Fibroblast of lung (primary cell): ENCODE measurements around the gene CPXM1. TPM values are rescaled to one million over a fixed set of nuclear protein-coding genes. Genes with fewer than 3 reads are reported as not detected.

ENCODE experiments used
- DNase-seq, 2 donors: peaks; one replicate each; pipeline versions ENCODE4 v3.0.0 to v3.0.0-alpha.2; 2010; ENCODE audit warnings: low read depth in 2 of 2
- H2AFZ ChIP-seq: 2 replicates; pipeline ENCODE4 v1.5.1; 2012; ENCODE audit warnings: low read length, control low read depth, inconsistent platforms
- H3K27ac ChIP-seq: 2 replicates; pipeline ENCODE4 v1.5.1; 2011; ENCODE audit warnings: low read length, control low read depth; ENCODE audit not compliant: insufficient read depth
- H3K27me3 ChIP-seq: 2 replicates; pipeline ENCODE4 v1.5.1; 2011; ENCODE audit warnings: mild to moderate bottlenecking, low read length; ENCODE audit not compliant: control insufficient read depth, insufficient read depth
- H3K36me3 ChIP-seq: 2 replicates; pipeline ENCODE4 v1.5.1; 2011; ENCODE audit warnings: low read length; ENCODE audit not compliant: control insufficient read depth, insufficient read depth
- H3K4me1 ChIP-seq: 2 replicates; pipeline ENCODE4 v1.5.1; 2011; ENCODE audit warnings: low read length; ENCODE audit not compliant: control insufficient read depth, insufficient read depth; ENCODE audit errors: extremely low read depth
- H3K4me2 ChIP-seq: 2 replicates; pipeline ENCODE4 v1.5.1; 2011; ENCODE audit warnings: low read length, control low read depth; ENCODE audit not compliant: insufficient read depth; ENCODE audit errors: extremely low read depth
- H3K4me3 ChIP-seq, 4 experiments: fragments of 200-600 bp in 1 of 4; sonication (generic) in 1 of 4; replicated peaks in 1 of 4; 2 replicates each; pipeline ENCODE4 v1.5.1; 2011 to 2016; ENCODE audit warnings: low read length in 4 of 4, low read depth in 3 of 4, mild to moderate bottlenecking in 3 of 4, control low read depth in 2 of 4, inconsistent platforms in 1 of 4, mixed read lengths in 1 of 4; ENCODE audit not compliant: insufficient read depth in 1 of 4; ENCODE audit errors: control extremely low read depth in 1 of 4
- H3K79me2 ChIP-seq: 2 replicates; pipeline ENCODE4 v1.5.1; 2012; ENCODE audit warnings: mild to moderate bottlenecking, low read length, inconsistent platforms; ENCODE audit not compliant: control insufficient read depth, insufficient read depth
- H3K9ac ChIP-seq: 2 replicates; pipeline ENCODE4 v1.5.1; 2011; ENCODE audit warnings: mild to moderate bottlenecking, low read length, control low read depth; ENCODE audit not compliant: insufficient read depth
- H3K9me3 ChIP-seq: 2 replicates; pipeline ENCODE4 v1.5.1; 2012; ENCODE audit warnings: low read depth, low read length; ENCODE audit not compliant: control insufficient read depth, insufficient read depth
- H4K20me1 ChIP-seq: 2 replicates; pipeline ENCODE4 v1.5.1; 2011; ENCODE audit warnings: low read length; ENCODE audit not compliant: control insufficient read depth, insufficient read depth; ENCODE audit errors: extremely low read depth
- EZH2 ChIP-seq: IDR thresholded peaks from 2 replicates; pipeline ENCODE4 v1.5.1; 2012; ENCODE audit warnings: low read length, control low read depth, mild to moderate bottlenecking; ENCODE audit errors: missing control alignments
- polyA plus RNA-seq, 2 donors: library from polyadenylated mRNA; depleted of rRNA in 1 of 2; stranded (reverse) in 1 of 2; unstranded in 1 of 2; fragments of >200 nt; gene quantifications; 2 replicates each; pipeline ENCODE4 v1.2.1, GENCODE V29; 2011 to 2012; ENCODE audit warnings: missing spikeins in 1 of 2
- total RNA-seq: library from RNA; depleted of rRNA; stranded (reverse); fragments of >200 nt; gene quantifications from 2 replicates; pipeline ENCODE4 v1.2.1, GENCODE V29; 2014
- TF ChIP-seq, protein P1 (sequence below), 2 donors: IDR thresholded peaks in 1 of 2; conservative IDR thresholded peaks in 1 of 2; 1 replicate in 1 of 2; 2 replicates in 1 of 2; pipeline ENCODE4 v1.5.1; 2011 to 2012; ENCODE audit warnings: low read length in 2 of 2, control low read depth in 1 of 2, inconsistent platforms in 1 of 2, low read depth in 1 of 2, mild to moderate bottlenecking in 1 of 2

CPXM1 gene
- total and polyA plus RNA-seq, 2 donors (not counting 1 experiment from before 2014, with no cell fraction given), result 0.50 to 0.92 TPM

DNA sequence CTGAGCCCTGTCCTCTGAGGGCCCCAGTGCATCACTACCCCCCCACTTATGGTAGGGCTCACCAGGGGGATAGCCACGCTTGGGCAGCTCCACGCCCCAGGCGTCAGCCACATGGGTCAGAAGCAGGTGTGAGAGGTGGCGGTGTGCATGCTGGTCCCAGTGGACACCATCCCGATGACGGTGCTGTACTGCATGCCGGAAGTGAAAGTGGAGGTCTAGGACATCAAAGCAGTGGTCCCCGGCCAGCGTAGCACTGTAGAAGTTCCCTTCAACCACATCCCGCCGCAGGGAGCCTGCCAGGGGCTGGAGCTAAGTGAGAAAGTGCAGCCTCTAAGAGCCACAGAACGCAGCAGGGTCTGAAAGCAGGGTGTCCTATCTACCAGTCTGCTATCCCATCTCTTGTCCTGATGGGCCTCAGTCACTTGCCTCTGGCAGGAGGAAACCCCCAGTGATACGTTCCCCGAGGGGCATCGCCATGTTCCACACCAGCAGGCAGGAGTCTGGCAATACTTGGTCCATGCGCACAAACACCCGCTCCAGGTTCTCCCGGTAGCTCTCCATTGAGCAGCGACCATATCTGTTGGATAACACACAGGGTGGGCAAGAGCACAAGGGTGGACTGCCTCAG, 37.9 kb upstream of the CPXM1 start:
- no peak overlapping the region for H3K4me2 ChIP-seq
- no peak overlapping the region for H3K27ac ChIP-seq
- H2AFZ ChIP-seq, result no peak overlapping the region
- no peaks in the 10 kb centered on the region for H3K4me1 ChIP-seq
- no peak overlapping the region for H3K4me3 ChIP-seq
- H3K9ac ChIP-seq, result no peak overlapping the region
- TF ChIP-seq, protein P1, sequence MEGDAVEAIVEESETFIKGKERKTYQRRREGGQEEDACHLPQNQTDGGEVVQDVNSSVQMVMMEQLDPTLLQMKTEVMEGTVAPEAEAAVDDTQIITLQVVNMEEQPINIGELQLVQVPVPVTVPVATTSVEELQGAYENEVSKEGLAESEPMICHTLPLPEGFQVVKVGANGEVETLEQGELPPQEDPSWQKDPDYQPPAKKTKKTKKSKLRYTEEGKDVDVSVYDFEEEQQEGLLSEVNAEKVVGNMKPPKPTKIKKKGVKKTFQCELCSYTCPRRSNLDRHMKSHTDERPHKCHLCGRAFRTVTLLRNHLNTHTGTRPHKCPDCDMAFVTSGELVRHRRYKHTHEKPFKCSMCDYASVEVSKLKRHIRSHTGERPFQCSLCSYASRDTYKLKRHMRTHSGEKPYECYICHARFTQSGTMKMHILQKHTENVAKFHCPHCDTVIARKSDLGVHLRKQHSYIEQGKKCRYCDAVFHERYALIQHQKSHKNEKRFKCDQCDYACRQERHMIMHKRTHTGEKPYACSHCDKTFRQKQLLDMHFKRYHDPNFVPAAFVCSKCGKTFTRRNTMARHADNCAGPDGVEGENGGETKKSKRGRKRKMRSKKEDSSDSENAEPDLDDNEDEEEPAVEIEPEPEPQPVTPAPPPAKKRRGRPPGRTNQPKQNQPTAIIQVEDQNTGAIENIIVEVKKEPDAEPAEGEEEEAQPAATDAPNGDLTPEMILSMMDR (conservative IDR thresholded peaks at IDR 0.05 in 1 of 2, IDR thresholded peaks at IDR 0.05 in 1 of 2; ENCODE audit: low read depth in 1 of 2, low read length in 2 of 2), result no peak
- TF ChIP-seq EZH2, result no peak
- peaks cover 11% of the 10 kb centered on the region for H3K79me2 ChIP-seq
- no peaks in the 10 kb centered on the region for H3K27me3 ChIP-seq
- DNase-seq, result no peak
- peaks cover 10% of the 10 kb centered on the region for H3K36me3 ChIP-seq
- no peaks in the 10 kb centered on the region for H3K9me3 ChIP-seq
- no peaks in the 10 kb centered on the region for H4K20me1 ChIP-seq

DNA sequence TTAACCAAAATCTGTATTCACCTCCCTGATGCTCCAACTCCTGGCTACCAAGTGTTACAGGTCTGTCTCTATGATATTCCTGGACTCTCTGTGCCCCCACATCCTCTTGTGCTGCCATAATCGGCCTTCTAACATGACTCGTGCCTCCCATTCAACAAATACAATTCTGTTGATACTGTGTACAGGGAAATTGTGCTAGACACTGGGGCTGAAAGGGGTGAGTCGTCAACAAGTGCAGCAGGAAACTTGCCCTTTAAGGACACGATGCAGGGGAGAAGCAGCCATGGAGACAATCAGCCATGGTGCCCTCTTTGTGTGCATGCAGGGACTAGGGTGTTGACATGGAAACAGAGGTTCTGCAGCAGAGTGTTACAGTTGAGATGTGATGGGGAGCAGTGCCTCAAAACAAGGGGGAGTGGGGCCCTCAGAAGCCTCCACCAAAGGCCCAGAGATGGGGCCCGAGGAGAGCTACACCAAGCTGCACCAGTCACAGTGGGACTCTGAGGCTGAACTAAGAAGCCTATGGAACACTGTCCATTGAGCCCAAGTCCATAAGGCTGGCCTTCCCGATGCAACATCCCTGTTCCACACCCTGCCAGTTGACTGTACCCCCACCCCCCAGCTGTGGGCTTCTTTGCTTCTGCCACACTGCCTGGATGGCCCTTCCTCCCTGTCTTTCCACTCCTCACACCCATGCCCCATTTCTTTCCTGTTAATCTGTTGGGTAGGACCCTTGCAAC, 37.0 kb upstream of the CPXM1 start:
- Histone ChIP-seq H3K9ac (no peak overlapping the region), H3K79me2 (peaks cover 9% of the 10 kb centered on the region), H3K36me3 (peaks cover 10% of the 10 kb centered on the region), H3K9me3 (no peaks in the 10 kb centered on the region), H3K27ac (no peak overlapping the region), H3K27me3 (no peaks in the 10 kb centered on the region), H3K4me1 (no peaks in the 10 kb centered on the region), H3K4me3 (no peak overlapping the region), H2AFZ (no peak overlapping the region), H3K4me2 (no peak overlapping the region), H4K20me1 (no peaks in the 10 kb centered on the region)
- TF ChIP-seq, protein P1 (conservative IDR thresholded peaks at IDR 0.05 in 1 of 2, IDR thresholded peaks at IDR 0.05 in 1 of 2; ENCODE audit: low read depth in 1 of 2, low read length in 2 of 2), result no peak
- TF ChIP-seq EZH2, result no peak
- no peak for DNase-seq

DNA sequence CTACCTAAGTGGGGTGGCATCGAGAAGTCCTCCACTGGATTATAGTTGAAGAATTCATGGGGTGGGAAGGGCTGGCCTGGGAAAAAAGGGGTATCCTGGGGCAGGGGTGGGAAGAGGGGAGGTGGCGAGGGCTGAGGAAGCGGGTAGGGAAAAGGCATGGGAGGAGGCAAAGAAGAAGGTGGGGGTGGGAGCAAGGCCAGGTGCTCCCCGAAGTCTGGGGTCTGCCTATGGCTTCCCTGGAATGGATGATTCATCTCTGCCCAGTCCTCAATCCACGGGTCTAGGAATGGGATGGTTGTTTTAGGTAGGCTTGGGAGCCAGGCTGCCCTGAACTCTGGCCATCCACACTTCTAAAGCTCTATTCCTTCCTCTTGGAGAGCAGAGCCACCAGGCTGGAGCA, 35.6 kb upstream of the CPXM1 start:
- H4K20me1 ChIP-seq, result no peaks in the 10 kb centered on the region
- no peaks in the 10 kb centered on the region for H3K9me3 ChIP-seq
- H3K4me1 ChIP-seq, result no peaks in the 10 kb centered on the region
- H3K4me2 ChIP-seq, result no peak overlapping the region
- H3K9ac ChIP-seq, result no peak overlapping the region
- H3K79me2 ChIP-seq, result no peaks in the 10 kb centered on the region
- H3K27me3 ChIP-seq, result no peaks in the 10 kb centered on the region
- H3K27ac ChIP-seq, result no peak overlapping the region
- H3K4me3 ChIP-seq, result no peak overlapping the region
- DNase-seq, result no peak
- H3K36me3 ChIP-seq, result peaks cover 10% of the 10 kb centered on the region
- H2AFZ ChIP-seq, result no peak overlapping the region
- TF ChIP-seq, protein P1 (conservative IDR thresholded peaks at IDR 0.05 in 1 of 2, IDR thresholded peaks at IDR 0.05 in 1 of 2; ENCODE audit: low read depth in 1 of 2, low read length in 2 of 2), result no peak
- no peak for TF ChIP-seq EZH2
